Adrenal gland (tissue), 12 donors: Measurements from ENCODE around the gene WDR6. TPM values are rescaled to one million over a fixed set of nuclear protein-coding genes. Genes with fewer than 3 reads are reported as not detected.

Source experiments
- DNase-seq, 7 donors: peaks; one replicate each; pipeline ENCODE4 v3.0.0-alpha.2; 2019 to 2020
- H3K27ac ChIP-seq, 5 donors: fragments of 200-600 bp; sonication (generic) in 4 of 5; 1 replicate in 3 of 5; 2 replicates in 2 of 5; pipeline versions ENCODE4 v1.5.1 to v1.8.0; 2016 to 2020; ENCODE audit warnings: mild to moderate bottlenecking in 1 of 5
- H3K27me3 ChIP-seq: fragments of 200-600 bp; 2 replicates; pipeline ENCODE4 v1.8.0; 2021
- H3K36me3 ChIP-seq, 2 donors: fragments of 200-600 bp; replicated peaks in 1 of 2; 1 replicate in 1 of 2; 2 replicates in 1 of 2; pipeline versions ENCODE4 v1.5.1 to v1.8.0; 2018 to 2022
- H3K4me1 ChIP-seq, 2 donors: fragments of 200-600 bp; replicated peaks in 1 of 2; 1 replicate in 1 of 2; 2 replicates in 1 of 2; pipeline versions ENCODE4 v1.5.1 to v1.8.0; 2018 to 2021
- H3K4me3 ChIP-seq, 4 donors: fragments of 200-600 bp; sonication (generic) in 3 of 4; one replicate each; pipeline ENCODE4 v1.5.1; 2016 to 2018
- H3K9me3 ChIP-seq, 3 donors: fragments of 200-600 bp; sonication (generic) in 1 of 3; replicated peaks in 1 of 3; 1 replicate in 2 of 3; 2 replicates in 1 of 3; pipeline versions ENCODE4 v1.5.1 to v1.8.0; 2016 to 2021
- CTCF ChIP-seq, 6 experiments: fragments of 450-650 bp in 4 of 6; fragments of 200-600 bp in 2 of 6; sonication (generic) in 1 of 6; IDR thresholded peaks; 1 replicate in 5 of 6; 2 replicates in 1 of 6; pipeline versions ENCODE4 v1.5.1 to v1.8.0; 2016 to 2021; ENCODE audit warnings: antibody characterized with exemption in 6 of 6, mild to moderate bottlenecking in 2 of 6, moderate library complexity in 1 of 6
- POLR2A ChIP-seq, 2 donors: fragments of 450-650 bp; IDR thresholded peaks; one replicate each; pipeline ENCODE4 v1.6.1; 2017; ENCODE audit warnings: antibody characterized with exemption in 2 of 2, mild to moderate bottlenecking in 2 of 2, moderate library complexity in 1 of 2
- WGBS, 4 donors: extraction: QIAGEN DNeasy Blood & Tissue Kit in 2 of 4; methylation state at CpG; one replicate each; pipeline versions ENCODE4 v1.1.5 to v1.1.7; 2013 to 2017; 5-methylcytosine and 5-hydroxymethylcytosine counted together
- intact Hi-C, 2 donors: fragments of 100-400 bp; cut with DNase I; formaldehyde crosslinking; loops; one replicate each; pipeline versions ENCODE4 v1.14.1 to v1.15.0; 2022 to 2023
- polyA plus RNA-seq, 3 donors: library from polyadenylated mRNA; stranded (reverse); fragments of 200-250 nt in 2 of 3; fragments of 350-450 nt in 1 of 3; fragmentation: Illumina TruSeq in 1 of 3; extraction: RNeasy Lipid Tissue Mini Kit (QIAGEN cat#74804) in 1 of 3; gene quantifications; one replicate each; pipeline ENCODE4 v1.2.3, GENCODE V29; 2013 to 2014
- total RNA-seq, 9 donors: library from RNA; depleted of rRNA in 4 of 9; stranded (reverse); fragments of >200 nt in 4 of 9; fragments of 120-200 nt in 1 of 9; fragmentation: NEBNext Ultra II Directional in 1 of 9; extraction: Animal tissue kit (Norgen Biotek cat#: 25700) in 1 of 9; gene quantifications; one replicate each; pipeline versions ENCODE4 v1.1.0 to v1.2.4, GENCODE V29; 2013 to 2023
- donor health status: healthy with polysubstance abuse.
- donor health status: Bipolar disorder and iron deficiency.
- donor health status: DM: yes; HTN: yes; CAD: no.
- donor health status: DM: no; HTN: no; CAD: no.
- donor health status: DM: no; HTN: no; CAD: no.
- donor health status: DM: yes; HTN: yes; CAD: no.

WDR6 gene
- total and polyA plus RNA-seq, 12 donors = 86.0 to 699 (median 177) TPM

GRCh38 chr3:49025793-49026520 lies 18.8 kb downstream of the WDR6 start:
- peak overlapping the region in 1 of 5 donors; percentile 13 for H3K27ac ChIP-seq
- no peaks in the 10 kb centered on the region for H3K9me3 ChIP-seq
- H3K4me1 ChIP-seq = peaks cover 17 to 33% of the 10 kb centered on the region in 2 donors
- peaks cover 0 to 42% of the 10 kb centered on the region in 2 donors for H3K36me3 ChIP-seq
- WGBS, 4 donors = 91 to 97% (median 91%) methylated on average over 8 of the region's 8 CpGs
- intact Hi-C loops = loop anchor here in 1 of 2 donors (10.0 kb wide), 1 partner anchor 1019 kb away; no protein-coding TSS in a partner anchor
- no peak for TF ChIP-seq POLR2A (IDR thresholded peaks at IDR 0.05)
- no peak for TF ChIP-seq CTCF (IDR thresholded peaks at IDR 0.05)
- no peaks in the 10 kb centered on the region for H3K27me3 ChIP-seq
- H3K4me3 ChIP-seq = no peak overlapping the region
- DNase-seq = no peak

GRCh38 chr3:49026536-49026935 lies 19.3 kb downstream of the WDR6 start:
- WGBS, 4 donors = 96 to 100% (median 96%) methylated on average over 3 of the region's 3 CpGs
- TF ChIP-seq POLR2A (IDR thresholded peaks at IDR 0.05) = no peak
- Histone ChIP-seq H3K4me1 (peaks cover 17 to 31% of the 10 kb centered on the region in 2 donors), H3K27me3 (no peaks in the 10 kb centered on the region), H3K27ac (no peak overlapping the region), H3K36me3 (peaks cover 0 to 47% of the 10 kb centered on the region in 2 donors), H3K9me3 (no peaks in the 10 kb centered on the region), H3K4me3 (no peak overlapping the region)
- intact Hi-C loops = loop anchor here in 1 of 2 donors (10.0 kb wide), 1 partner anchor 1018 kb away; no protein-coding TSS in a partner anchor
- no peak for DNase-seq

GRCh38 chr3:49027634-49028033 lies 20.4 kb downstream of the WDR6 start:
- WGBS, 4 donors = 93 to 98% (median 96%) methylated on average over 5 to 9 of the region's 9 CpGs
- TF ChIP-seq CTCF (IDR thresholded peaks at IDR 0.05) (no peak), POLR2A (IDR thresholded peaks at IDR 0.05) (no peak)
- Histone ChIP-seq H3K27me3 (no peaks in the 10 kb centered on the region), H3K4me3 (no peak overlapping the region), H3K27ac (peak overlapping the region in 2 of 5 donors; percentile 3 to 94), H3K4me1 (peaks cover 15 to 29% of the 10 kb centered on the region in 2 donors), H3K36me3 (peaks cover 0 to 58% of the 10 kb centered on the region in 2 donors), H3K9me3 (no peaks in the 10 kb centered on the region)
- intact Hi-C loops = loop anchor here in 1 of 2 donors (10.0 kb wide), 1 partner anchor 1017 kb away; no protein-coding TSS in a partner anchor
- DNase-seq = no peak

- no peaks in the 10 kb centered on the region for H3K27me3 ChIP-seq
- no peak for TF ChIP-seq CTCF (IDR thresholded peaks at IDR 0.05)
- no peak for TF ChIP-seq POLR2A (IDR thresholded peaks at IDR 0.05)
- peaks cover 0 to 60% of the 10 kb centered on the region in 2 donors for H3K36me3 ChIP-seq
- peak overlapping the region in 4 of 5 donors; percentile 79 to 94 (median 92) for H3K27ac ChIP-seq
- intact Hi-C loops = loop anchor here in 1 of 2 donors (10.0 kb wide), 1 partner anchor 1017 kb away; no protein-coding TSS in a partner anchor
- no peak for DNase-seq
- H3K4me3 ChIP-seq = peak overlapping the region in 1 of 4 donors; percentile 73
- no peaks in the 10 kb centered on the region for H3K9me3 ChIP-seq
- H3K4me1 ChIP-seq = peaks cover 10 to 23% of the 10 kb centered on the region in 2 donors
- WGBS, 4 donors = 82 to 85% (median 84%) methylated on average over 4 of the region's 4 CpGs
These were observed 21.1 kb downstream of the WDR6 start for GRCh38 chr3:49028298-49028672.
